ENCODE measurements around the gene JMJD1C.

Gene JMJD1C

GRCh38 chr10:63376560-63377304 is 89.0 kb downstream of the JMJD1C start:
- no peak for TF ChIP-seq CTCF (IDR thresholded peaks at IDR 0.05; ENCODE audit: insufficient read depth, low read length, poor library complexity, severe bottlenecking)
- Histone ChIP-seq H3K36me3 (ENCODE audit: control insufficient read depth, insufficient read depth, low read length) (no peaks in the 10 kb centered on the region), H3K27me3 (replicated peaks; ENCODE audit: control insufficient read depth, insufficient read depth, low read length) (no peaks in the 10 kb centered on the region), H3K4me3 (replicated peaks; ENCODE audit: low read depth, low read length) (no peak overlapping the region; the same call in 1 of the 2 replicates)
- peak; percentile 52 for DNase-seq (ENCODE audit: extremely low read depth, insufficient read length)

GRCh38 chr10:63375859-63376258 is 89.9 kb downstream of the JMJD1C start:
- Histone ChIP-seq H3K36me3 (ENCODE audit: control insufficient read depth, insufficient read depth, low read length) (no peaks in the 10 kb centered on the region), H3K27me3 (replicated peaks; ENCODE audit: control insufficient read depth, insufficient read depth, low read length) (no peaks in the 10 kb centered on the region), H3K4me3 (replicated peaks; ENCODE audit: low read depth, low read length) (no peak overlapping the region)
- no peak for DNase-seq (ENCODE audit: extremely low read depth, insufficient read length)
- TF ChIP-seq CTCF (IDR thresholded peaks at IDR 0.05; ENCODE audit: insufficient read depth, low read length, poor library complexity, severe bottlenecking) = no peak

GRCh38 chr10:63375458-63375857 is 90.3 kb downstream of the JMJD1C start:
- TF ChIP-seq CTCF (IDR thresholded peaks at IDR 0.05; ENCODE audit: insufficient read depth, low read length, poor library complexity, severe bottlenecking) = no peak
- DNase-seq (ENCODE audit: extremely low read depth, insufficient read length) = no peak
- H3K4me3 ChIP-seq (replicated peaks; ENCODE audit: low read depth, low read length) = no peak overlapping the region
- H3K36me3 ChIP-seq (ENCODE audit: control insufficient read depth, insufficient read depth, low read length) = no peaks in the 10 kb centered on the region
- no peaks in the 10 kb centered on the region for H3K27me3 ChIP-seq (replicated peaks; ENCODE audit: control insufficient read depth, insufficient read depth, low read length)

GRCh38 chr10:63374991-63375390 is 90.8 kb downstream of the JMJD1C start:
- no peak for TF ChIP-seq CTCF (IDR thresholded peaks at IDR 0.05; ENCODE audit: insufficient read depth, low read length, poor library complexity, severe bottlenecking)
- H3K27me3 ChIP-seq (replicated peaks; ENCODE audit: control insufficient read depth, insufficient read depth, low read length) = no peaks in the 10 kb centered on the region

GRCh38 chr10:63373176-63373575 is 92.6 kb downstream of the JMJD1C start:
- no peak for TF ChIP-seq CTCF (IDR thresholded peaks at IDR 0.05; ENCODE audit: insufficient read depth, low read length, poor library complexity, severe bottlenecking)
- H3K27me3 ChIP-seq (replicated peaks; ENCODE audit: control insufficient read depth, insufficient read depth, low read length) = no peaks in the 10 kb centered on the region
- H3K36me3 ChIP-seq (ENCODE audit: control insufficient read depth, insufficient read depth, low read length) = no peaks in the 10 kb centered on the region
- H3K4me3 ChIP-seq (replicated peaks; ENCODE audit: low read depth, low read length) = no peak overlapping the region
- no peak for DNase-seq (ENCODE audit: extremely low read depth, insufficient read length)

More at GRCh38 chr10:63374991-63375390, 90.8 kb downstream of the JMJD1C start:
- no peaks in the 10 kb centered on the region for H3K36me3 ChIP-seq (ENCODE audit: control insufficient read depth, insufficient read depth, low read length)
- no peak overlapping the region for H3K4me3 ChIP-seq (replicated peaks; ENCODE audit: low read depth, low read length)
- no peak for DNase-seq (ENCODE audit: extremely low read depth, insufficient read length)
